Activated naive CD8-positive, alpha-beta T cell treated with anti-CD3 and anti-CD28 coated beads, Interleukin-2, amount 50 U/mL, for 16 hours (primary cell): ENCODE data around the gene ZSWIM9.

Experiments
- DNase-seq: peaks from one replicate; pipeline ENCODE4 v3.0.0-alpha.2; 2020; ENCODE audit warnings: low read depth, low spot score

ZSWIM9 gene

DNA sequence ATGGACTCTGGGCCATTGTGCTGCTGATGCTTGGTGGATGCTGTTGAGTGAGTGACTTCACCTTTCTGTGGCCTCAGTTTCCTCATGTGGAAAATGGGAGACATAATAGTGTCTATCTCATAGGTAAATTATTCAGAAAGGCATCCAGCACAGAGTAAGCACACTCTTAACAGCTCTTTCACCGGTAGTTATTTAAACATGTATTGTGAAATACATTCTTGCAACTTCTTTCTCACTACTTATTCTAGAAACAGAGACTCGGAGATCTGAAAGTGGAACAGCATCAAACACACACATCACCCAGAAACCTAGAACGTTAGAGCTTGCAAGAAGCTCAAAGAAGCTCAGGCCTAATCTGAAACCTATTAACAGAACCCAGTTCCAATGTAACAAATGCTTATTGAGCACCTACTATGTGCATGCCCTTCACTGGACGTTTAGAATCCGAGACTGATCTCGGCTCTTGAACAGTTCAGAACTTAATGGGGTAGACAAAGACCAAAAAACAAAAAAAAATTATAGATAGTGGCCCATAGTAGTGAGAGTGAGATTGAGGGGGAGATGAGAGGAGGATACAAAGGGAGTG lies 4.1 kb downstream of the ZSWIM9 start:
- no peak for DNase-seq

DNA sequence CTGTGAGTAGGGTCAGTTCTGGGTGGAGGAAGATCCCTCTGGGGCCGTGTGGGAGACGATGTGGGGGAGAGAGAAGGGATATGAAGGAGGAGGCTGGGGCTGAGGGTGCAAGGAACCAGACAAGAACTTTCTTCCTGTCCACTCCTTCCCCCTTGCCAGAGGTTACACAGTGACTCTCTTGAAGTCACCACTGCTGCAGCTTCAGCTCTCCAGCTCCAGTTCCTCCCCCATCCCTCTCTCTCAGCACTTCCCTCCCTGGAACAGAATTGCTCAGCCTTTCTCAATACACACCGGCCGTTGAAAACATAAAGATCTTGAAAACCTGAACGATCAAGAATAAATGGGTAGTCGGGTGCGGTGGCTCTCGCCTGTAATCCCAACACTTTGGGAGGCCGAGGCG lies 5.1 kb downstream of the ZSWIM9 start:
- DNase-seq: no peak

DNA sequence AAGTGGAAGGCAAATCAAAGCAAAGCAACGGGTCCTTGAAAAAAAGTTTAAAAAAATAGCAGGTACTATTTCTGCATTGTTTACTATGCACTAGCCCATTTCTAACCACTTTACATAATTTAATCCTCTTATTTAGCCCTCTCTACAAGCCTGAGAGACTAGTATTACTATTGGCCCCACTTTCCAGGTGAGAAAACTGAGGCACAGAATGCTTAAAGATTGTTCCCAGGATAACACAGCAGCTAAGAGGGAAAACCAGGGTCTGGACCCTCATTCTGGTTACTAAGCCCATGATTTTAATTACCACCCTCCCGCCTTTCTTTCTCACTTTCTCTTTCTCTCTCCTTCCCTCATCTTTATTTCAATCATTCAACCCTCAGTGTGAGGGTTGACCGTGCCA lies 5.7 kb downstream of the ZSWIM9 start:
- DNase-seq: no peak

DNA sequence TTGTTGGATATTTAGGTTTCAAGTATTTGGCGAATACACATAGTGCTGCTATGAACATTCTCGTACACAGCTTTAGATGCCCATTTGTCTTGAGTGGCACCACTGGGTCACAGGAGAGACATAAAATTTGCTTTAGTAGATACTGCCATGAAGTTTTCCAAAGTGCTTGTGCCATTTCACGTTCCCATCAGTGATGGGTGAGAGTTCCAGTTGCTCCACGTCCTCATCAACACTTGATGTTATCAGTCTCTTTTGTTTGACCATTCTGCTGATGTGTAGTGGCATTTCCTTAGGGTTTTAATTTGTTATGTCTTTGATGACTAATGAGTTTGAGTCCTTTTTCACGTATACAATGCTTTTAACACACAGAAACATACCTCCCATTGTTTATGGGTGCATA lies 11.0 kb downstream of the ZSWIM9 start:
- DNase-seq: no peak

DNA sequence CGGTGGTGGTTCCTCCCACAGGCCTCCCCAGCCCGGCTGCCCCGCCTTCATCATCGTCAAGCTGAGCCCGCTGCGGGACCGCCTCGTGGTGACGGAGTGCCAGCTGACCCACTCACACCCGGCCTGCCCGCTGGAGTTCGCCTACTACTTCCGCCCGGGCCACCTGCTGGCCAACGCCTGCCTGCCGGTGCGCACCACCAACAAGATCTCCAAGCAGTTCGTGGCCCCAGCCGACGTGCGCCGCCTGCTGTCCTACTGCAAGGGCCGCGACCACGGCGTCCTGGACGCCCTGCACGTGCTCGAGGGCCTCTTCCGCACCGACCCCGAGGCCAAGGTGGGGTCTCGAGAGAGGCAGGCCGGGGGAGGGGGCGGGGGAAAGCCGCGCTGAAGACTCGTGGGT lies 12.0 kb downstream of the ZSWIM9 start:
- DNase-seq: no peak

DNA sequence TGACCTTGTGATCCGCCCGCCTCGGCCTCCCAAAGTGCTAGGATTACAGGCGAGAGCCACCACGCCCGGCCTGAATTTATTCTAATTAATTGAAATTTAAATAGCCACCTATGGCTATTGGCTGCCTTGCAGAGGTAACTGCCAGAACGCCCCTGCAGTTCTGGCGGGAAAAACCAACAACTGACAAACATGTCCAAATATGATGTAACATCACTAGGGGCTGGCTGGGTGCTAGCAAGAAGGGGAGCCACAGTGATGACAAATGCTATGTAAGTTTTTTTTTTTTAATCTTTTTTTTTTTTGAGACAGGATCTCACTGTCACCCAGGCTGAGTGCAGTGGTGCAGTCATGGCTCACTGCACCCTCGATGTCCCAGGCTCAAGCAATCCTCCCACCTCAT lies 12.9 kb downstream of the ZSWIM9 start:
- DNase-seq: no peak

DNA sequence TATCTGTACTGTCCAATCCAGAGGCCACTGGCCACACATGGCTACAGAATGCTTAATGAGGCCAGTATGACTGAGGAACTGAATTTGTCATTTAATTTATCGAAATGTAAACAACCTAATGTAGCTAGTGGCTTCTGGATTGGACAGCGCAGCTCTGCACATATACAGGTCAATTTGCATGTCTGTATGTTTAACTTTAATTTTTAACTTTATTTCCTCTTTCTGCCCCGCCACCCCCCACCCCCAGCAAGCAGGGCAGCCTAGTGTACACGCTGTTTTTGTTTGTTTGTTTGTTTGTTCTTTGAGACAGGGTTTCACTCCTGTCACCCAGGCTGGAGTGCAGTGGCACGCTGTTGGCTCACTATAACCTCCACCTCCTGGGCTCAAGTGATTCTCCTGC lies 15.5 kb downstream of the ZSWIM9 start:
- no peak for DNase-seq

DNA sequence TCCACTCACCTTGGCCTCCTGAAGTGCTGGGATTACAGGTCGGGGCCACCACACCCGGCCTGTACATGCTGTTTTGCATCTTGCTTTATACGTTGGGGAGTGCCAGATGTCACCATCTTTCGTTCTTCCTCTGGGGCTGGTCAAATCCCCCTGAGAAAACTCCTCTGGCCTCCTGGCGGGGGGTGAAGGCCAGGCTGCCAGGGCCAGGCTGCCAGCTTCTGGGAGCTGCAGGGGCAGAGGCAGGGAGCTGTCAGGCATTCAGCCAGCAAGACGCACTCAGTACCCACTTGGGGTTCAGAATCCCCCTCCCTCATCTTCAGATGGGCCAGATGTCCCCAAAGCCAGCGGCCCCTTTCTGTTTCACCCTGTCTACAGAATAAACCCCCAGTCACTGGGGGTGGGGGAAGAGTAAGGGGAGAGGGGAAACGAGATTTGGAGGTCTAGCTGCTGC lies 16.1 kb downstream of the ZSWIM9 start:
- DNase-seq: no peak

DNA sequence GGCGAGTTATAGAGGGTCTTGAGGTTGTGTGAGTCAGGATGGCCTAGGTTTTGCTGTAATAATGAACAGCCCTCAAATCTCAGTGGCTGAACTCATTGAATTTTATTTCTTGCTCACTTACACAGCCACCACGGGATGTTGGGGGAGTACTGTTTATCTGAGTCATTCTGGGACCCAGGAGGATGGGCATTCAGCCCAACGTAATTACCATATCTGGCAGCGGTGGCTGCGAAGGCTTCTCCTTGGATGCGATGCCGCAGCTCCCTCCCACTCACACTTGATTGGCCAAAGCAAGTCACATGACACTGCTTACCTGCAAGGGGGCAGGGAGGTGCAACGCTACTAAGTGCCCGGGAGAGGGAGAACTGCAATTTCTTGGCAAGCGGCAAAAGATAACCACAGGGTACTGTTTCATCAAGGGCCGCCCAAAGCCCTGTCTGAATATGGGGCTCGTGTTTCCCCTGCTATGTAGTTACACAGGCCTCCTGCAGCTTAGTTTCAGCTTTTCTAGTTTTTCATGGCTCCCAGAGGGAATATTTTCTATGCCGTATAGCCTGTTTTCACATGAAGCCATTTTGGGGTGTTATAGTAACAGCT lies 19.9 kb downstream of the ZSWIM9 start:
- DNase-seq: no peak

DNA sequence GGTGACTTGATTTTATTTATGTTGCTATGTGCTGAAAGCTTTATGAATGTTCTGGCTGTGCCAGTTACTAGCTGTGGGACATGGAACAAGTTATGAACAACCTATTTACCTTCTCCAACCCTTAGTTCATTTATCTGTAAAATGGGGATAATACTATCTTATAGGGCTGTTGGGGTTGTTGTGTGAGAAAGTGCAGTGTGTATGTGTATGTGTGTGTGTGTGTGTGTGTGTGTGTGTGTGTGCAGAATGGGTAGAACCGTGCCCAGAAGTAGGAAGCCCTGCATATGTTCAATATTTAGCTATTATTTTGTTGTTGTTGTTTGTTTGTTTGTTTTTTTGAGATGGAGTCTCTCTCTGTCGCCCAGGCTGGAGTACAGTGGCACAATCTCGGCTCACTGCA lies 20.4 kb downstream of the ZSWIM9 start:
- DNase-seq: no peak

DNA sequence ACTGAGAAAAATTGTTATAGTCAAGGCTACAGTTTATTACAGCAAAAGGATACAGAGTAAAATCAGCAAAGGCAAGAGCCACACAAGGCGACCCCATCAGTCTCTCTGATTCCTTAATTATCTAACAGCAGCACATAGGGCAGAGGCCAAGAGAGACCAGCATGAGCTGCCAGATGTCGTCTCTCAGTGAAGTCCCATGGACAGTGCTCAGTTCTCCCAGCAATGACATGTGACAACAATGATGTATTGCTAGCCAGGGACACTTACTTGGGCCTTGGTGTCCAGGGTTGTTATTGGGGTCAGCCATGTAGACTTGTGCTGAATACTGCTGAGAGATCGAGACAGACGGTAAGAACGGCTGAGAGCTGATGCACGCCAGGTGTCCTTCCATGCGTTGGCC lies 22.3 kb downstream of the ZSWIM9 start:
- no peak for DNase-seq

DNA sequence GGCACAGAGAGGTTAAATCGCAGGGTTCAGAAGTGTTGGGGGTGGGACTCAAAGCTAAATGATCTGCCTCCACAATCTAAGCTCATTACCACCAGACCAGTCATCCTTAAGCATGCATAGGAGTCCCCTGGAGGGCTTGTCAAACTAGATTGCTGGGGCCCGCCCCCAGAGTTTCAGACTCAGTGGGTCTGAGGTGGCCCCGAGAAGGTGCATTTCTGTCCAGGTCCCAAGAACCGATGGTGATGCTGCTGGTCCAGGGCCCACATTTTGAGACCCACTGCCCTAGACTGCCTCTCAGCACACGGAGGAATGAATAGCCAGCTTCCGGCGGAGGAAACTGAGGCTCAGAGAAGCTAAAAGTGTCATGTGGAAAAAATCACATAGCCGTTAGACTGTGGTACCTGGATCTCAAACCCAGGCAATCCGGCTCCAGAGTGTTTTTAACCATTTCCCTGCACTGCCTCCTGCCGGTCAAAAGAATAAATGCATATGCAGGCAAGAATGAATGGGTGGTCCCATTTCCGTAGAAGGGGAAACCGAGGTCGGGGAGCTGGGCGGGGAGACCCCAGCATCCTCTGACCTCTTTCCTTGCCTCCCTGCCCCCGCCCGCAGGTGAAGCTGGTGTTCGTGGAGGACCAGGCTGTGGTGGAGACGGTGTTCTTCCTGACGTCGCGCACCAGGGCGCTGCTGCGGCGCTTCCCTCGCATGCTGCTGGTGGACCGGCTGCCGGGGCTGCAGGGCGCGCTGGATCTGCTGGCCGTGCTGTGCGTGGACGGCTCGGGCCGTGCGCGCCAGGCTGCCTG lies 23.8 kb downstream of the ZSWIM9 start:
- DNase-seq: no peak

DNA sequence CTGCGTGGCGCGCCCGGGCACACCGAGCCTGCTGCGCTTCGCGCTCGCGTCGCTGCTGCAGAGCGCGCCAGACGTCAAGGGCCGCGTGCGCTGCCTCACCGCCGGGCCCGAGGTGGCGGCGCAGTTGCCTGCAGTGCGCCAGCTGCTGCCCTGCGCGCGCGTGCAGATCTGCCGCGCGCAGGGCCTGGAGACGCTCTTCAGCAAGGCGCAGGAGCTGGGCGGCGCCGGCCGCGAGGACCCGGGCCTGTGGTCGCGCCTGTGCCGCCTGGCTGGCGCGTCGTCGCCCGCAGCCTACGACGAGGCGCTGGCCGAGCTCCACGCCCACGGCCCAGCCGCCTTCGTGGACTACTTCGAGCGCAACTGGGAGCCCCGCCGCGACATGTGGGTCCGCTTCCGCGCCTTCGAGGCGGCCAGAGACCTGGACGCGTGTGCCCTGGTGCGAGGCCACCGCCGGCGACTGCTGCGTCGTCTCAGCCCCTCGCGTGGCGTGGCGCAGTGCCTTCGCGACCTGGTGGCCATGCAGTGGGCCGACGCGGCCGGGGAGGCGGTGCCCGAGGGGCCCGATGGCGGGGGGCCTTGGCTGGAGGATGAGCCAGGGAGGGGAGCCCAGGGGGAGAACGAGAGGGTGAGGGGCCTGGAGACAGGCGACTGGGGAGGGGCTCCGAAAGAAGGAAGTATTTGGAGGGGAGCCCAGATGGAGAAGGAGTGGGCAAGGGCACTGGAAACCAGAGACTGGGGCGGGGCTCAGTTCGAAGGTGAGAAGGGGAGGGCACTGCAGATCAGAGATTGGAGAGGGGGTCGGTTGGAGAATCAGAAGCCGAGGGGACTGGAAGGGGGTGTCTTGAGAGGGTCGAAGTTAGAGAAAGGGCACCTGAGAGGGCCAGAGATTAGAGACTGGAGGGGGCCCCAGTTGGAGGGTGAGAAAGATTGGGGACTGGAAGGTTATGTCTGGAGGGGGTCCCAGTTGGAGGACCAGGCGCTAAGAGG lies 24.7 kb downstream of the ZSWIM9 start:
- DNase-seq: no peak

DNA sequence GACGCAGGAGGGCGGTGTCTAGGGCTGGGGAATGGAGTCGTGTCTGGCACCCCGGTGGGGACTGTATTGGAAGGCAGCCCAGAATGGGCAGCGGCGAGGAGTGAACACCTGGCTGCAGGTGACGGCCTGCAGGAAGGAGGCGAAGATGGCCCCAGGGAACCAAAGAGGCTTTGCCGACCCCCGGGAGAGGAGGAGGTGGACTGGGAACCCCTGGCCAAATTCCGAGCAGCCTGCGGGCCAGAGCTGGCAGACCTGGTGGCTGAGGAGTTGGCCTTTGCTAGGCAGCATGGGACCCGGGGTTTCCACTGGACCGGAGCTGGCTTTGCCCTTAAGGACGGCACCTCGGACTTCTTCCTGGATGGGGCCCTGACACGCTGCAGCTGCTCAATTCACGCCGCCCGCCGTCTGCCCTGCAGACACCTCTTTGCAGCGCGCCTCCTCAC lies 25.9 kb downstream of the ZSWIM9 start:
- DNase-seq: no peak

DNA sequence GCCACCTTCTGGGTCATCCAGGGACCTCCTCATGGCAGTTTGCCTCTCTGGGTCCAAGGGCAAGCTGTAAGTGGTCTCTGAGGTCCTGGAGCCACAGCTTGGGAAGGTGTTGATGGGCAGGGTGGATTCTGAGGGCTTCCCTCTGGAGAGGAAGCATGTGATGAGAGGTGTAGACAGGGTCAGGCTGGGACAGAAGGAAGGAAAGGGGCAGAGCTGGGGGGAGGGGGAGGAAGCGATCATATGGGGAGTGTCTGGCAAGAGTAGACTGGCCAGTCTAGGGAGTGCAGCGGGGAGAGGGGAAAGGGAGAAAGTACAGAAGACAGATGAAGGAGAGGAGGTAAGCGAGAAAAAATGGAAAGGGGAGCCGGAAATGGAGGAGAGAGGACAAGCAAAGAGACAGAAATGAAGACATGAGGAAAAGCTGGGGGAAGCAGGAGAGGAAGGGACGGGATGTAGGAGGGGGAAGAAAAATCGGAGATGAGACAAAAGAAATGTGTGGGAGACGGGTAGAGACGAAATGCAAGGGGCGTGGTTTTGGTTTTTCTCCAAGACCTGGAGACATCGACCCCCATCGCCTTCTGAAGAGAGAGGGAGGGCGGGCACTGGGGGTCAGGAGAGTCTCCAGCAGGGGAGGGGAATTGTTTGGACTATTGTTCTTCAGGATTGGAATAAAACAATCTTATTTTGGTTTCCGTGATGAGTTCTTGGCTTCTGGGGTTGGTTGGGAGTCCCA lies 26.6 kb downstream of the ZSWIM9 start:
- no peak for DNase-seq

DNA sequence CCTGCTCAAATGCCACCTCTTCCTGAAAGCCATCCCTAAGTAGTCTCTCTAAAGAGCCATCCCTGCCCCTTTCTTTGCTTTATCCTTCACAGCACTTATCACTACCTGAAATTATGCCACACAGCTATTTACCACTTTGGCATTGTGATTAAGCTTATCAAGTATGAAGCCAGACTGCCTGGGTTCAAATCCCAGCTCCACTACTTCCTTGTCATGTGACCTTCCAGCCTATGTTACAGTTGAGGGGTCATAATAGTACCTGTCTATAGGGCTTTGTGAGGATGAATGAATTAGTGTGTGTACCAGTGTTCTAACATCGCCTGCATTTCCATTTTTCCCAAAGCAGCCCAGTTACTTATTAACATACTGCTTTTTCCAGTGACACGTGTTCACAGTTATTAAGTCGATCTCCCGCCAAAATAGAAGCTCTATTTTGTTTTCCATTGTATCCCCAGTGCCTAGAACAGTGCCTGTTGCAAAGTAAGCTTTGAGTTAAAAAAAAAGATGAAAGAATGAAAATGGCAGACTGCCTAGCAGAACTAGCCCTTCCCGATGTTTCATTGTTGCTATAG lies 32.8 kb downstream of the ZSWIM9 start:
- DNase-seq: no peak

DNA sequence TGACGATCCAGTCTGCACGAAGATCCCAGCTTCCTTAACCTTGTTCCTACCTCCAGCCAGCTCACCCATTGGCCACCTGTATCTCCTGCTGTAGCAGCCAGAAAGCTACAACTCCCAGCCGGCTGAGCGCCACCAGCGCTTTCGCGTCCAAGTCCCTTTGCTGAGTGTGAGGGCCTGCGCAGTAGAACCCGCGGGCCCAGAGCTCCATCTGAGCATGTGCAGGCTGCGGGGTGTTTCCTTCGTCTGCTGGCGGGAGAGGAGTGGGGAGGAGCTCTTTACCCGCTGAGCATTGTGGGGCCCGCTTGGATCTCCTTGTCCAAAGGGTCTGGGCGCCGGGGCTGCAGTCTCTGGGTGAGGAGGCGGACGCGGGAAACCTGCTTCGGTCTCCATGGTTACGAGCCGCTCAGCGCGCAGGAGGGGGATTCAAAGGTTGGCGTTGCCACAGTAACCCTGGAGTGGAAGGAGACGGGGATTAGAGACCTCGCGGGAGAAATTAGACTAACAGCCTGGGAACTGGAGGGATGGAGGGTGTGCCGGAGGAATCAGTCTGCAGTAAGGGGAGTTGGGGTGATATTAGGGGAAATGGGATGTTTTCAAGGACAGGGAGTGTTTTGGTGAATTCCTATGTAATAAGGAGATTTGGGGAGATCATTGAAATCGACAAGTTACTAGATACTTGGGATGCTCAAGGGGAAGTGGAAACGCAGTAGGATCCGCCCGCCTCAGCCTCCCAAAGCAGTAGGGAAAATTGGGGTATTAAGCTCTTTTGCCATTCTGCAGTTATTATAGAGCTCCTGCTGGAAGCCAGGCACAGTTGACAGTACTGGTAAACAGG lies 33.5 kb downstream of the ZSWIM9 start:
- peak; percentile 85 for DNase-seq

DNA sequence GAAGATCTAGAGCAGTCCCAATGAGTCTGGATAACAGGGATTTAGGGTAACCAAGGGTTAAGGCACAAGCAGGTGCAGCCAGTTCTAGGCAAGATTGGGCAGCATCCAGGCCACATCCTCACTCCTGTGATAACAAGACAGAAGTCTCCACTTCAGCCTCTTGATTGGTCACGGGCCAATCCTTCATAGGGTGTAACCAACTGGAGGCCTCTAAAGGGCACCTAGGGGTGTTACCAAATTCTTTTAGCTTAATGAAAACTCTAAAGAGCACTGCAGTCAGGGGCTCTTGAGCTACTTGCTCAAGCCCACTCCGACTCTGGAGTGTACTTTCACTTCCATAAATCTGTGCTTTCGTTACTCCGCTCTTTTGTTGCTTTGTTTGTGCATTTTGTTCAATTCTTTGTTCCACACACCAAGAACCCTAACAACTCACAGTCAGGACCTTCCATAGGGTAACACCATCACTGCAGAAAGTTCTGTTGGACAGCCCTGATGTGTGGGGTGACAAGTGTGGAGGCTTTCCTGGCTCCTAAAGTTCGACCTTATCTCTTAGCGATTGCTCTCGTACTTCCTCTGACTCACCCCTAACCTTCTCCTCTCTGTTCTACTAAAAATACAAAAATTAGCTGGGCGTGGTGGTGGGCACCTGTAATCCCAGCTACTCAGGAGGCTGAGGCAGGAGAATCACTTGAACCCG lies 36.1 kb downstream of the ZSWIM9 start:
- DNase-seq: no peak

DNA sequence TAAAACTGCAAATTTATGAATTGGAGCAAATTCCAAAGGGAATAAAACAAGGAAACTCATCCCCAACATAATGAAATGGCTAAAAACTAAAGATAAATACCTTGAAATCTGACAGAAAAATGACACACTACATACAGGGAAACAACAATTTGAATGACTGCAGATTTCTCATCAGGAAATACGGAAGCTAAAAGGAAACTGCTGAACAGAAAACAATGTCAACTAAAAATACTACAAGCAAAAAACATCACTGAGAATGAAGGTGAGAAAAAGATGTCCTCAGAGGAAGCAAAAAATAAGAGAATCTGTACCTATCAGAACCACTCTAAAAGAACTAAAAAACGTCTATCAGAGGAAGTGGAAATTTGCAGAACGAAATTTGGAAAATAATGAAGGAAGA lies 39.5 kb downstream of the ZSWIM9 start:
- DNase-seq: no peak
